GM21423 (cell line): ENCODE data around the gene JAKMIP2.
"Not testable (repeated sequence)": the region's sequence is repeated elsewhere in the genome, so short reads cannot be mapped to it uniquely, and the experiment has no call there.

ENCODE experiments used
- ATAC-seq: cut with Tn5 transposase; IDR thresholded peaks from one replicate; pipeline ENCODE4 v1.9.1; 2021; ENCODE audit warnings: mild to moderate bottlenecking, moderate library complexity; ENCODE audit not compliant: unreplicated experiment

Gene JAKMIP2

GRCh38 chr5:147661541-147661940 lies 121.0 kb downstream of the JAKMIP2 start:
- ATAC-seq, result no peak

- no peak for ATAC-seq
Measured at GRCh38 chr5:147659166-147659929, 123.2 kb downstream of the JAKMIP2 start.

GRCh38 chr5:147658293-147658932 lies 124.1 kb downstream of the JAKMIP2 start:
- ATAC-seq, result no peak

- no peak for ATAC-seq
Measured at GRCh38 chr5:147648597-147648996, 133.9 kb downstream of the JAKMIP2 start.

- no peak for ATAC-seq
Measured at GRCh38 chr5:147645197-147645596, 137.3 kb downstream of the JAKMIP2 start.

- no peak for ATAC-seq
Measured at GRCh38 chr5:147644460-147644859, 138.1 kb downstream of the JAKMIP2 start.

GRCh38 chr5:147643142-147643541 lies 139.4 kb downstream of the JAKMIP2 start:
- ATAC-seq, result no peak

- no peak for ATAC-seq
Measured at GRCh38 chr5:147642666-147643065, 139.9 kb downstream of the JAKMIP2 start.

- ATAC-seq, result no peak
Measured at GRCh38 chr5:147639321-147639720, 143.2 kb downstream of the JAKMIP2 start.

GRCh38 chr5:147636729-147636984 lies 145.9 kb downstream of the JAKMIP2 start:
- no peak for ATAC-seq

- ATAC-seq, result no peak
Measured at GRCh38 chr5:147635882-147636728, 146.4 kb downstream of the JAKMIP2 start.

GRCh38 chr5:147635439-147635838 lies 147.1 kb downstream of the JAKMIP2 start:
- not testable (repeated sequence) for ATAC-seq

- ATAC-seq, result no peak
Measured at GRCh38 chr5:147633173-147633572, 149.4 kb downstream of the JAKMIP2 start.

- no peak for ATAC-seq
Measured at GRCh38 chr5:147631428-147632003, 151.0 kb downstream of the JAKMIP2 start.

GRCh38 chr5:147629196-147629595 lies 153.3 kb downstream of the JAKMIP2 start:
- no peak for ATAC-seq

GRCh38 chr5:147628058-147628895 lies 154.3 kb downstream of the JAKMIP2 start:
- ATAC-seq, result peak; percentile 85

- no peak for ATAC-seq
Measured at GRCh38 chr5:147626464-147626863, 156.1 kb downstream of the JAKMIP2 start.

GRCh38 chr5:147621016-147621415 lies 161.5 kb downstream of the JAKMIP2 start:
- ATAC-seq, result no peak

GRCh38 chr5:147619281-147619878 lies 163.1 kb downstream of the JAKMIP2 start:
- ATAC-seq, result no peak

GRCh38 chr5:147617711-147618350 lies 164.7 kb downstream of the JAKMIP2 start:
- no peak for ATAC-seq
